Measurements from ENCODE around the gene BNC2. TPM values are rescaled to one million over a fixed set of nuclear protein-coding genes. Genes with fewer than 3 reads are reported as not detected.
A peak's percentile ranks its signal among the peaks of the same experiment; 100 is the strongest.

Gene BNC2
- total RNA-seq, 4 donors from 2014 or later, result 90.2 to 130 (median 100.0) TPM

DNA sequence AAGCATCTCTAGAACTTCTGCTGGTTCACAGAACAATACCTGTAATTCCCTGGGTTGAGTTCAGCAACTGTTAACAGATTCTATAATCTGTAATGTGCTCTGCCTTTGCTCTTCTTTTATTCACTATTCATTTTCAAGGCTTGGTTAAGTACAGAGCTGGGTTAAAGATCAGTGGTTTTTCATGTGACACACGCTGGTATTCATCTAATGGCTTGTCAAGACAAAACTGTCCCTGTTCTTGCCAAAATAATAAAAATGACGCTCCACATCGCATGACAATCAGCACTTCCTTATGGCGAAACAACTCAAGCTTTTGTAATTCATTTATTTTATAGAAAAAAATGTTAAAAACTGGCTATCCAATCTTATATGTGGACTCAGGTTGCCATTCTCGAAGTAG lies 137.9 kb downstream of the BNC2 start:
- Histone ChIP-seq H3K27me3 (no peaks in the 10 kb centered on the region), H3K36me3 (no peaks in the 10 kb centered on the region), H3K9me3 (no peaks in the 10 kb centered on the region), H3K4me1 (peaks cover 5 to 41% (median 8%) of the 10 kb centered on the region in 3 donors), H3K27ac (no peak overlapping the region), H3K4me3 (no peak overlapping the region)
- no peak for ATAC-seq
- 79 to 80% methylated on average over 5 of the region's 5 CpGs for WGBS, 2 donors (ENCODE audit: low coverage in 1 of 2)
- TF ChIP-seq, protein P1, sequence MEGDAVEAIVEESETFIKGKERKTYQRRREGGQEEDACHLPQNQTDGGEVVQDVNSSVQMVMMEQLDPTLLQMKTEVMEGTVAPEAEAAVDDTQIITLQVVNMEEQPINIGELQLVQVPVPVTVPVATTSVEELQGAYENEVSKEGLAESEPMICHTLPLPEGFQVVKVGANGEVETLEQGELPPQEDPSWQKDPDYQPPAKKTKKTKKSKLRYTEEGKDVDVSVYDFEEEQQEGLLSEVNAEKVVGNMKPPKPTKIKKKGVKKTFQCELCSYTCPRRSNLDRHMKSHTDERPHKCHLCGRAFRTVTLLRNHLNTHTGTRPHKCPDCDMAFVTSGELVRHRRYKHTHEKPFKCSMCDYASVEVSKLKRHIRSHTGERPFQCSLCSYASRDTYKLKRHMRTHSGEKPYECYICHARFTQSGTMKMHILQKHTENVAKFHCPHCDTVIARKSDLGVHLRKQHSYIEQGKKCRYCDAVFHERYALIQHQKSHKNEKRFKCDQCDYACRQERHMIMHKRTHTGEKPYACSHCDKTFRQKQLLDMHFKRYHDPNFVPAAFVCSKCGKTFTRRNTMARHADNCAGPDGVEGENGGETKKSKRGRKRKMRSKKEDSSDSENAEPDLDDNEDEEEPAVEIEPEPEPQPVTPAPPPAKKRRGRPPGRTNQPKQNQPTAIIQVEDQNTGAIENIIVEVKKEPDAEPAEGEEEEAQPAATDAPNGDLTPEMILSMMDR (IDR thresholded peaks at IDR 0.05), result no peak
- TF ChIP-seq POLR2AphosphoS5 (IDR thresholded peaks at IDR 0.05) (no peak), EP300 (IDR thresholded peaks at IDR 0.05) (no peak), POLR2A (IDR thresholded peaks at IDR 0.05) (no peak)

DNA sequence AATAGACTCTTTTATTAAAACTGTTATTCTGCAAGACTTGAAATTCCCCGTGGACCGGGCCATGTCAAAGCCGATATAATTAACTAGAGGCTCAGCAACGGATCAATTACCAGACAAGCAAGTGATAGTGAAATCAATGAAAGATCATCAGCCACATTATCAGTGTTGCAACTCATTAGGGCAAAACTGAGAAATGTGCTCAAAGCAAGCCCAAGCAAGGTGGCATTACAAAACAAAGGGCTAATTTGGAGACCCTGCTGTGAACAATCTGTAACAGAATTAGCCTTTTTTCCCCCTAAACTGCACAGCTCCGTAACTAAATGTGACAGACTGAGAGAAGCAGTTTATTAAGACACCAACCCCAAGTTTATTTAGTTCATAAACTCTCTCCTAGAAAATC lies 140.3 kb downstream of the BNC2 start:
- no peaks in the 10 kb centered on the region for H3K27me3 ChIP-seq
- H3K4me1 ChIP-seq, result peaks cover 8 to 56% (median 9%) of the 10 kb centered on the region in 3 donors
- peak overlapping the region in 2 of 4 donors; percentile 12 to 31 for H3K27ac ChIP-seq
- WGBS, 2 donors (ENCODE audit: low coverage in 1 of 2), result 66 to 86% methylated on average over 2 to 5 of the region's 5 CpGs
- no peak overlapping the region for H3K4me3 ChIP-seq
- no peaks in the 10 kb centered on the region for H3K36me3 ChIP-seq
- ATAC-seq, result no peak
- no peaks in the 10 kb centered on the region for H3K9me3 ChIP-seq
- TF ChIP-seq, protein P1 (IDR thresholded peaks at IDR 0.05), result no peak
- TF ChIP-seq POLR2AphosphoS5 (IDR thresholded peaks at IDR 0.05), result no peak
- no peak for TF ChIP-seq POLR2A (IDR thresholded peaks at IDR 0.05)
- no peak for TF ChIP-seq EP300 (IDR thresholded peaks at IDR 0.05)

DNA sequence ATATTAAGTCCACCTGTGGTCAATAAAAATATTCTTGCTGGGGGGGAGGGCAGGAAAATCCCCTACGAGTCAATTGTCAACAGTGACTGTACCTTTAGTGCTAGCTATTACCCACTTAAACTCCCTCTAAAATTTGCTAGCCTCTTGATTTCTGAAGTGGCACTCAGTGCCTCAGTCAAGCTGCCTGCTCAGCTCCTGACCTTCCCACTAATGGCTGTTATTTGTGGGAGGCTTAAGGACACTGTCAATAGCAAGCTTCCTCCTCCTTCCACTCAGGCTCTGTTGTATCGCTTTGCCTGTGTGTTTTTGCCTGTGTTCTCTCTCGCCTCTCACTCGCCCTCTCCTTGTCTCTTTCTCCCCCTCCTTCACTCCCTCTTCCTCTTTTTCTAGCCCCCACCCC lies 140.8 kb downstream of the BNC2 start:
- Histone ChIP-seq H3K36me3 (no peaks in the 10 kb centered on the region), H3K4me1 (peaks cover 8 to 61% (median 9%) of the 10 kb centered on the region in 3 donors), H3K4me3 (no peak overlapping the region), H3K9me3 (no peaks in the 10 kb centered on the region), H3K27me3 (no peaks in the 10 kb centered on the region), H3K27ac (peak overlapping the region in 1 of 4 donors; percentile 12)
- 53 to 70% methylated on average over 4 of the region's 4 CpGs for WGBS, 2 donors (ENCODE audit: low coverage in 1 of 2)
- no peak for ATAC-seq
- TF ChIP-seq POLR2A (IDR thresholded peaks at IDR 0.05) (no peak), EP300 (IDR thresholded peaks at IDR 0.05) (no peak), POLR2AphosphoS5 (IDR thresholded peaks at IDR 0.05) (no peak)
- TF ChIP-seq, protein P1 (IDR thresholded peaks at IDR 0.05), result no peak

DNA sequence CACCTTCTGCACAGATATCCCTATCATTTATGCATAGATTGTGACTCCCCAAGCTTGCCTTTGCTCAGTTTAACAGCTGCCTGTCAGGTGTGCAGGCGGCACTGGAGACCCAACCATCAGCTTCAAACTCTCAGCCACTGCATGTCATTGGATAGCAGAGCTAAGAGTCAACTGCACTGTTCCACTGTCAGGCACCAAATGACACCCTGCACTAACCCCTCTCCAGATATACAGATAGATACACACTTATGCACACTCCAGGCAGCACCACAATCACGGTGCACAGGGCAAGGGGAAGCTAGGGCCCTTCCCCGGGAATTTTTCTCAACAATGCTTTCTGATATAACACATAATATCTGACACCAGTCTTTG lies 142.3 kb downstream of the BNC2 start:
- peak overlapping the region; percentile 55 to 96 (median 80) for H3K27ac ChIP-seq
- H3K4me3 ChIP-seq, result peak overlapping the region; percentile 52 to 63
- no peaks in the 10 kb centered on the region for H3K9me3 ChIP-seq
- TF ChIP-seq, protein P1 (IDR thresholded peaks at IDR 0.05), result no peak
- no peak for TF ChIP-seq POLR2A (IDR thresholded peaks at IDR 0.05)
- no peak for TF ChIP-seq EP300 (IDR thresholded peaks at IDR 0.05)
- no peak for TF ChIP-seq POLR2AphosphoS5 (IDR thresholded peaks at IDR 0.05)
- ATAC-seq, result no peak
- peaks cover 8 to 73% (median 9%) of the 10 kb centered on the region in 3 donors for H3K4me1 ChIP-seq
- H3K36me3 ChIP-seq, result no peaks in the 10 kb centered on the region
- H3K27me3 ChIP-seq, result no peaks in the 10 kb centered on the region
- WGBS, 2 donors (ENCODE audit: low coverage in 1 of 2), result 27 to 37% methylated on average over 2 of the region's 3 CpGs

DNA sequence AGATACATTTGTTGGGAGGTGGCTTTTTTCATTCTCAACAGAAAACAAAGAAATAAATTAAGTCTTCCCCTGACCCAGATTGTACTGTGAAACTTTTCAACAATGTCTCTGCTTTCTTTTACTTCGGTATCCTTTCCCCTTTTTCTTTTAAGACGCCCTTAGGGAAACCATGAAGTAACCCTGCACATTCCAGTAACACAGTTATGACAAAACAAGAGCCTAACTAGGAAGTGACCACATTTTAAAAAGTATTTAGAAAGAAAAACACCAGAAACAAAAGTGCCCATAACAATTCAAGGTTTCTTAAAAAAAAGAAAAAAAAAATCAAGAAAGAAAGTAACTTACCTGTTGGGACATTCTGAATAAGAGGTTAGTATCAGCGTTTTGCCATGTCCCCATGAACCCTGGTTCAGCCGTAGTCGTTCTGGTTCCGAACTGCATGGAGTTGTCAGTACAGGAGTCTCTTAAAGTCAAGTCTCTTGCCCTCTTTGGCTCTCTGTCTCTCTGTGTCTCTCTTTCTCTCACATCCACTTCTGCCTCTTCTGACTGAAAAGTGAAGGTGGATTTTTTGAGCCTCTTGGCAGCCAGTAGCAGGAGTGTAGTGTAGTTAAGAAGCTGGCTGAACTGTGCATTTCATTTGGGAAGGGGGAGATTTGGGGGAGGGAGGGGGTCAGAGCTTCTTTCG lies 142.9 kb downstream of the BNC2 start:
- Histone ChIP-seq H3K4me3 (peak overlapping the region; percentile 52 to 63), H3K27me3 (no peaks in the 10 kb centered on the region), H3K27ac (peak overlapping the region; percentile 68 to 96 (median 90)), H3K4me1 (peaks cover 8 to 76% (median 9%) of the 10 kb centered on the region in 3 donors), H3K36me3 (no peaks in the 10 kb centered on the region), H3K9me3 (no peaks in the 10 kb centered on the region)
- TF ChIP-seq EP300 (IDR thresholded peaks at IDR 0.05), result no peak
- TF ChIP-seq, protein P1 (IDR thresholded peaks at IDR 0.05), result no peak
- no peak for TF ChIP-seq POLR2A (IDR thresholded peaks at IDR 0.05)
- no peak for TF ChIP-seq POLR2AphosphoS5 (IDR thresholded peaks at IDR 0.05)
- 5 to 13% methylated on average over 6 of the region's 7 CpGs for WGBS, 2 donors (ENCODE audit: low coverage in 1 of 2)
- peak; percentile 27 for ATAC-seq
